ENCODE data around the gene SPATS1. TPM values are rescaled to one million over a fixed set of nuclear protein-coding genes. Genes with fewer than 3 reads are reported as not detected.

Gene SPATS1
- total RNA-seq, 1 donor from 2014 or later: not detected

DNA sequence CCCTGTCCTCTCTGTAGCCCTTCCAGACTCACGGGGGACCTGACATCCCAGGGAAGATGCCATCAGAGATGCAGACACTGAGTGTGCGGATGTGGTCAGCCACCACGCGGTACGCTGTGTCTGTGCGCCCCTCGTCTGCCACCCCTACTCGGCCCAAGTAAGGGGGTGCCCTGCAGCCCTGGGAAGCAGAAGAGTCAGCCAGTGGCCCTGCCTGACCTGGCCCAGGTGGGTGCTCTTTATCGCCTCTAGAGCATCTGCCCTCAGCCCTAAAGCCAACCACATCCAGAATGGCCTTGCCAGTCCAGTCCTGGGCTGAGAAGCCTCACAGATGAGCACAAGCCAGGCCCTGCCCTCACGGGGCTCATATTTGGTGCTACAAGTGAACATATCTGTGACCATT, 35.2 kb upstream of the SPATS1 start:
- peaks cover 81% of the 10 kb centered on the region for H3K36me3 ChIP-seq
- intact Hi-C loops (cut with DNase I): no loop called here

DNA sequence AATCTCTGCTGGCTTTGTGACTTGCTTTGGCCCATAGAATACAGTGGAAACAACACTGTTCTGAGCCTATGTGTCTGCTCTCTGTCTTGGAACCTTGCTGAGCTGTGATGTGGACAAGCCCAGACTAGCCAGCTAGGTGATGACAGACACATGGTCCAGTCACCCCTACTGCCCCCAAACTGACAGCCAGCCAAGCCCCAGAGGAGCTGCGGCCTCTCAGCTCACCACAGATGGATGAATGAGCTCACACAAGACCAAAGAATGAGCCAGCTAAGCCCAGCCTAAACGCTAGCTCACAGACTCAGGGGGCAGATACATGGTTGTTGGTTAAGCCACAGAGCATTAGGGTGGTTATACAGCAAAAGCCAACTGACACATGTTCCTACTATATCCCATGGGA, 33.4 kb upstream of the SPATS1 start:
- Histone ChIP-seq H3K4me1 (peaks cover 7% of the 10 kb centered on the region), H3K27ac (no peak overlapping the region), H3K4me3 (no peak overlapping the region), H3K27me3 (no peaks in the 10 kb centered on the region), H3K36me3 (peaks cover 62% of the 10 kb centered on the region), H3K9me3 (no peaks in the 10 kb centered on the region)
- ATAC-seq (no peak), DNase-seq (no peak)
- TF ChIP-seq, protein P1, sequence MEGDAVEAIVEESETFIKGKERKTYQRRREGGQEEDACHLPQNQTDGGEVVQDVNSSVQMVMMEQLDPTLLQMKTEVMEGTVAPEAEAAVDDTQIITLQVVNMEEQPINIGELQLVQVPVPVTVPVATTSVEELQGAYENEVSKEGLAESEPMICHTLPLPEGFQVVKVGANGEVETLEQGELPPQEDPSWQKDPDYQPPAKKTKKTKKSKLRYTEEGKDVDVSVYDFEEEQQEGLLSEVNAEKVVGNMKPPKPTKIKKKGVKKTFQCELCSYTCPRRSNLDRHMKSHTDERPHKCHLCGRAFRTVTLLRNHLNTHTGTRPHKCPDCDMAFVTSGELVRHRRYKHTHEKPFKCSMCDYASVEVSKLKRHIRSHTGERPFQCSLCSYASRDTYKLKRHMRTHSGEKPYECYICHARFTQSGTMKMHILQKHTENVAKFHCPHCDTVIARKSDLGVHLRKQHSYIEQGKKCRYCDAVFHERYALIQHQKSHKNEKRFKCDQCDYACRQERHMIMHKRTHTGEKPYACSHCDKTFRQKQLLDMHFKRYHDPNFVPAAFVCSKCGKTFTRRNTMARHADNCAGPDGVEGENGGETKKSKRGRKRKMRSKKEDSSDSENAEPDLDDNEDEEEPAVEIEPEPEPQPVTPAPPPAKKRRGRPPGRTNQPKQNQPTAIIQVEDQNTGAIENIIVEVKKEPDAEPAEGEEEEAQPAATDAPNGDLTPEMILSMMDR (IDR thresholded peaks at IDR 0.05): no peak
- intact Hi-C loops (cut with DNase I): no loop called here

More for the DNA sequence above, 35.2 kb upstream of the SPATS1 start:
- Histone ChIP-seq H3K27me3 (no peaks in the 10 kb centered on the region), H3K27ac (no peak overlapping the region), H3K4me1 (peaks cover 3% of the 10 kb centered on the region), H3K9me3 (no peaks in the 10 kb centered on the region), H3K4me3 (no peak overlapping the region)
- TF ChIP-seq, protein P1 (IDR thresholded peaks at IDR 0.05): no peak
- ATAC-seq (no peak), DNase-seq (no peak)

DNA sequence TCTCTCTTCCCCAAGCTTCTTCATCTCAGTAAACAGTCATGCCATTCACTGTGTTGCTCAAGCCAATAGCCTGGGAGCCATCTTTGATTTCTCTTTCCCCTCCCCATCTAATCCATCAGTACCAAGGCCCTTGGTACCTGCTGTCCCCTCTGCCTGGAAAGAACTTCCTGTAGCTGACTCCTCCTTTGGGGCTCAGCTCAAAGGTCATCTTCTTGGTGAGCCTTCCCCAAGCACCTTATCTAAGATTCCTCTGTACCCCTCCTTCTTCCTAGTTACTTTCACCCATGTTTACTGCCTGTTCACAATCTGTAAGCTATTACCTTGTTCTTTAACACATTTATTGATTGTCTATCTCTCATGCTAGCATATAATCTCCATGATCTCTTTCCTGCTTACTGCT, 32.8 kb upstream of the SPATS1 start:
- H3K9me3 ChIP-seq: no peaks in the 10 kb centered on the region
- H3K4me1 ChIP-seq: peaks cover 7% of the 10 kb centered on the region
- TF ChIP-seq, protein P1 (IDR thresholded peaks at IDR 0.05): no peak
- no peak overlapping the region for H3K27ac ChIP-seq
- intact Hi-C loops (cut with DNase I): no loop called here
- no peak for DNase-seq
- peaks cover 57% of the 10 kb centered on the region for H3K36me3 ChIP-seq
- H3K27me3 ChIP-seq: no peaks in the 10 kb centered on the region
- no peak for ATAC-seq
- H3K4me3 ChIP-seq: no peak overlapping the region

DNA sequence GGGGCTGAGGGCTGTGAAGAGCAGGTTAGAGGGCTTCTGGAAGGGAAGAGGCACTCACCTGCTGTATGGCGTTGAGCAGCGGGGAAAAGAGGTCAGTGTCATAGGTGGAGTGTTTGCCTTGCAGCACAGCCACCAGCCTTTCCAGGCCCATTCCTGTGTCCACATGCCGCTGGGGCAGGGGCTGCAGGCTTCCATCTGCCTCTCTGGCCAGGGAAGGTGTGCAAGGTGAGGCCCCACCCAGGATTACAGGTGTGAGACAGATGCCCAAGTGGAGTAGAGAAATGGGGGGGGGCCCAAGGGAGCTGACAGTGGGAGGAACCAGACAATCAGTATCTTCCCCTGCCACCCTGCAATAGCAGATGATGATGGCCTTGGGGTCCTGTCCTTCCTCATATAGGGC, 32.2 kb upstream of the SPATS1 start:
- intact Hi-C loops (cut with DNase I): no loop called here
- Histone ChIP-seq H3K27ac (no peak overlapping the region), H3K36me3 (peaks cover 51% of the 10 kb centered on the region), H3K4me3 (no peak overlapping the region), H3K9me3 (no peaks in the 10 kb centered on the region), H3K27me3 (no peaks in the 10 kb centered on the region), H3K4me1 (peaks cover 7% of the 10 kb centered on the region)
- ATAC-seq (no peak), DNase-seq (no peak)
- TF ChIP-seq, protein P1 (IDR thresholded peaks at IDR 0.05): no peak

DNA sequence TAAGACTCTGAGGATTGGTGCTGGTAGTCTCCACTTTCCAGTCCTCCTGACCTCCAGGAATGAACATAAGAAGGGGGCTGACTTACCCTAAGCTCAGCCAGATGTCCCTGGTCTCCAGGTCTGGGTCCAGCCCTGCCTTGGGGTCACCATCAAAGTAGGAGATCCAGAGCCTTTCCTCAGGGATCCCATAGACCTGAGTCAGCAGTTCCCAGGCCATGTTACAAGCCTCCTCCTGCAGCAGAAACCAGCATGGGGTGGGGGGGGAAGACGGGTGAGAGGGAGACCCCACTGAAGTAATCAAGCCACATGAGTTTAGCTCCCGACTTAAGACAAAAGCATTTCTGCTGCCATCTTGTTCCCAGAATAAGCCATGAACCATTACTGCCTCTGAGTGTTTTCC, 31.1 kb upstream of the SPATS1 start:
- Histone ChIP-seq H3K4me1 (peaks cover 7% of the 10 kb centered on the region), H3K27ac (no peak overlapping the region), H3K27me3 (no peaks in the 10 kb centered on the region), H3K4me3 (no peak overlapping the region), H3K36me3 (peaks cover 40% of the 10 kb centered on the region), H3K9me3 (no peaks in the 10 kb centered on the region)
- DNase-seq (no peak), ATAC-seq (no peak)
- TF ChIP-seq, protein P1 (IDR thresholded peaks at IDR 0.05): no peak
- intact Hi-C loops (cut with DNase I): no loop called here

DNA sequence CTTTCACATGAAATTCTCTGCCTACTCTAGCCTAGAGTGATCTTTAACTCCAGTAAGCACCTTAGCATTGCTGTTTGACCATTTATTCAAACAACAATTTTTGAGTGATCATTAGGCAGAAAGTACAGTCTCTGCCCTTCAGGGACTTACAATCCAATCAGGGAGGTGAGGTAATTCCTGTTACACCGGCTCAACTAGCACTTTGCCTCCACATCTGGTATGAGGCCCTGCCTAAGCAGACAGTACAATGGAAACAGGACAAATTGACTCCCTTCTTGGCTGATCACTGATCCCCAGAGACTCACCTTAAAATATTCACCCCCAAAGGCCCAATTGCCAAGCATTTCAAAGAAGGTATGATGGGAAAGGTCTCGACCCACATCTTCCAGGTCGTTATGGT, 30.7 kb upstream of the SPATS1 start:
- intact Hi-C loops (cut with DNase I): no loop called here
- H3K4me3 ChIP-seq: no peak overlapping the region
- peaks cover 35% of the 10 kb centered on the region for H3K36me3 ChIP-seq

More for the DNA sequence above, 30.7 kb upstream of the SPATS1 start:
- DNase-seq (no peak), ATAC-seq (no peak)
- Histone ChIP-seq H3K27ac (no peak overlapping the region), H3K4me1 (peaks cover 7% of the 10 kb centered on the region), H3K27me3 (no peaks in the 10 kb centered on the region), H3K9me3 (no peaks in the 10 kb centered on the region)
- TF ChIP-seq, protein P1 (IDR thresholded peaks at IDR 0.05): no peak

All from upper lobe of right lung (tissue), 1 donor.